ENCODE measurements around the gene SYNPR. TPM values are rescaled to one million over a fixed set of nuclear protein-coding genes. Genes with fewer than 3 reads are reported as not detected.

The SYNPR gene
- total RNA-seq, 2 experiments from 2014 or later: not detected

GRCh38 chr3:63519426-63519825, 241.3 kb downstream of the SYNPR start:
- POLR2A ChIA-PET: no interaction called here
- CTCF ChIA-PET: no interaction called here

GRCh38 chr3:63521657-63522056, 243.5 kb downstream of the SYNPR start:
- POLR2A ChIA-PET: no interaction called here

GRCh38 chr3:63523100-63523499, 245.0 kb downstream of the SYNPR start:
- ChIA-PET POLR2A (no interaction called here), CTCF (no interaction called here)

More at GRCh38 chr3:63521657-63522056, 243.5 kb downstream of the SYNPR start:
- CTCF ChIA-PET: no interaction called here

- ChIA-PET CTCF (no interaction called here), POLR2A (no interaction called here)
Observed at GRCh38 chr3:63528325-63529000, 250.4 kb downstream of the SYNPR start.

GRCh38 chr3:63532521-63532920, 254.4 kb downstream of the SYNPR start:
- CTCF ChIA-PET: no interaction called here
- POLR2A ChIA-PET: no interaction called here

- ChIA-PET CTCF (no interaction called here), POLR2A (no interaction called here)
Observed at GRCh38 chr3:63538919-63539318, 260.8 kb downstream of the SYNPR start.

GRCh38 chr3:63555767-63556166, 277.7 kb downstream of the SYNPR start:
- ChIA-PET CTCF (no interaction called here), POLR2A (no interaction called here)

GRCh38 chr3:63556401-63556800, 278.3 kb downstream of the SYNPR start:
- ChIA-PET CTCF (no interaction called here), POLR2A (no interaction called here)

GRCh38 chr3:63557912-63558311, 279.8 kb downstream of the SYNPR start:
- CTCF ChIA-PET: no interaction called here

GRCh38 chr3:63559884-63560283, 281.8 kb downstream of the SYNPR start:
- CTCF ChIA-PET: no interaction called here
- POLR2A ChIA-PET: no interaction called here

More at GRCh38 chr3:63557912-63558311, 279.8 kb downstream of the SYNPR start:
- POLR2A ChIA-PET: no interaction called here

- ChIA-PET POLR2A (no interaction called here), CTCF (no interaction called here)
Observed at GRCh38 chr3:63561879-63562278, 283.8 kb downstream of the SYNPR start.

- POLR2A ChIA-PET: no interaction called here
- CTCF ChIA-PET: no interaction called here
Observed at GRCh38 chr3:63562323-63562722, 284.2 kb downstream of the SYNPR start.

- ChIA-PET CTCF (no interaction called here), POLR2A (no interaction called here)
Observed at GRCh38 chr3:63563572-63563971, 285.5 kb downstream of the SYNPR start.

GRCh38 chr3:63565220-63565619, 287.1 kb downstream of the SYNPR start:
- ChIA-PET POLR2A (no interaction called here), CTCF (no interaction called here)

- CTCF ChIA-PET: no interaction called here
- POLR2A ChIA-PET: no interaction called here
Observed at GRCh38 chr3:63571682-63572081, 293.6 kb downstream of the SYNPR start.

- CTCF ChIA-PET: no interaction called here
- POLR2A ChIA-PET: no interaction called here
Observed at GRCh38 chr3:63576846-63577245, 298.7 kb downstream of the SYNPR start.

- POLR2A ChIA-PET: no interaction called here
- CTCF ChIA-PET: no interaction called here
Observed at GRCh38 chr3:63578858-63579257, 300.8 kb downstream of the SYNPR start.

- POLR2A ChIA-PET: no interaction called here
- CTCF ChIA-PET: no interaction called here
Observed at GRCh38 chr3:63580151-63580550, 302.0 kb downstream of the SYNPR start.

GRCh38 chr3:63582943-63583500, 304.9 kb downstream of the SYNPR start:
- CTCF ChIA-PET: no interaction called here

GRCh38 chr3:63584681-63585080, 306.6 kb downstream of the SYNPR start:
- ChIA-PET POLR2A (no interaction called here), CTCF (no interaction called here)

More at GRCh38 chr3:63582943-63583500, 304.9 kb downstream of the SYNPR start:
- POLR2A ChIA-PET: no interaction called here

GRCh38 chr3:63585927-63586326, 307.8 kb downstream of the SYNPR start:
- ChIA-PET CTCF (no interaction called here), POLR2A (no interaction called here)

GRCh38 chr3:63588895-63589294, 310.8 kb downstream of the SYNPR start:
- CTCF ChIA-PET: no interaction called here
- POLR2A ChIA-PET: no interaction called here

Data from activated CD8-positive, alpha-beta memory T cell treated with anti-CD3 and anti-CD28 coated beads for 36 hours (primary cell).